Measurements from ENCODE around the gene U2AF2.
A peak's percentile ranks its signal among the peaks of the same experiment; 100 is the strongest.

The U2AF2 gene

GRCh38 chr19:55624109-55625003, 30.5 kb upstream of the U2AF2 start, which contains the start of gene ZNF784:
Gene ZNF784, minus strand, starts transcription at chr19:55624566. Its CDS starts 5 bp downstream, at chr19:55624561.
- peak; percentile 68 for ATAC-seq (ENCODE audit: low read depth)

GRCh38 chr19:55625004-55625326, 29.9 kb upstream of the U2AF2 start:
- Histone ChIP-seq H3K4me3 (ENCODE audit: severe bottlenecking) (peak overlapping the region; percentile 41), H3K27me3 (ENCODE audit: insufficient read depth, poor library complexity, severe bottlenecking) (no peaks in the 10 kb centered on the region), H3K9me3 (ENCODE audit: severe bottlenecking) (no peaks in the 10 kb centered on the region), H3K4me1 (ENCODE audit: insufficient read depth, poor library complexity, severe bottlenecking) (peaks cover 4% of the 10 kb centered on the region), H3K27ac (ENCODE audit: poor library complexity, severe bottlenecking) (no peak overlapping the region), H3K36me3 (ENCODE audit: low read depth) (no peaks in the 10 kb centered on the region)
- no peak for ATAC-seq (ENCODE audit: low read depth)
- no peak for TF ChIP-seq CTCF (IDR thresholded peaks at IDR 0.05; ENCODE audit: poor library complexity, severe bottlenecking)
- DNase-seq (ENCODE audit: low spot score), result no peak

More at GRCh38 chr19:55624109-55625003, 30.5 kb upstream of the U2AF2 start, which contains the start of gene ZNF784:
- Histone ChIP-seq H3K27ac (ENCODE audit: poor library complexity, severe bottlenecking) (peak within 1 kb of the TSS; percentile 60), H3K4me3 (ENCODE audit: severe bottlenecking) (peak within 1 kb of the TSS; percentile 41), H3K4me1 (ENCODE audit: insufficient read depth, poor library complexity, severe bottlenecking) (peaks cover 4% of the 10 kb centered on the region), H3K27me3 (ENCODE audit: insufficient read depth, poor library complexity, severe bottlenecking) (no peaks in the 10 kb centered on the region), H3K36me3 (ENCODE audit: low read depth) (no peaks in the 10 kb centered on the region), H3K9me3 (ENCODE audit: severe bottlenecking) (no peaks in the 10 kb centered on the region)
- TF ChIP-seq CTCF (IDR thresholded peaks at IDR 0.05; ENCODE audit: poor library complexity, severe bottlenecking), result no peak
- DNase-seq (ENCODE audit: low spot score), result peak; percentile 87

GRCh38 chr19:55626350-55626749, 28.5 kb upstream of the U2AF2 start:
- no peak for DNase-seq (ENCODE audit: low spot score)
- no peak overlapping the region for H3K4me3 ChIP-seq (ENCODE audit: severe bottlenecking)
- H3K9me3 ChIP-seq (ENCODE audit: severe bottlenecking), result no peaks in the 10 kb centered on the region
- H3K27me3 ChIP-seq (ENCODE audit: insufficient read depth, poor library complexity, severe bottlenecking), result no peaks in the 10 kb centered on the region
- H3K27ac ChIP-seq (ENCODE audit: poor library complexity, severe bottlenecking), result no peak overlapping the region
- ATAC-seq (ENCODE audit: low read depth), result no peak
- no peaks in the 10 kb centered on the region for H3K36me3 ChIP-seq (ENCODE audit: low read depth)
- peaks cover 4% of the 10 kb centered on the region for H3K4me1 ChIP-seq (ENCODE audit: insufficient read depth, poor library complexity, severe bottlenecking)
- TF ChIP-seq CTCF (IDR thresholded peaks at IDR 0.05; ENCODE audit: poor library complexity, severe bottlenecking), result no peak

- no peaks in the 10 kb centered on the region for H3K36me3 ChIP-seq (ENCODE audit: low read depth)
- no peaks in the 10 kb centered on the region for H3K27me3 ChIP-seq (ENCODE audit: insufficient read depth, poor library complexity, severe bottlenecking)
- no peak overlapping the region for H3K4me3 ChIP-seq (ENCODE audit: severe bottlenecking)
- DNase-seq (ENCODE audit: low spot score) (no peak), ATAC-seq (ENCODE audit: low read depth) (peak; percentile 53)
- no peak overlapping the region for H3K27ac ChIP-seq (ENCODE audit: poor library complexity, severe bottlenecking)
- TF ChIP-seq CTCF (IDR thresholded peaks at IDR 0.05; ENCODE audit: poor library complexity, severe bottlenecking), result peak; percentile 82
- peaks cover 5% of the 10 kb centered on the region for H3K4me1 ChIP-seq (ENCODE audit: insufficient read depth, poor library complexity, severe bottlenecking)
- no peaks in the 10 kb centered on the region for H3K9me3 ChIP-seq (ENCODE audit: severe bottlenecking)
These were observed 22.4 kb upstream of the U2AF2 start for GRCh38 chr19:55632463-55632834.

GRCh38 chr19:55633861-55634260, 21.0 kb upstream of the U2AF2 start:
- Histone ChIP-seq H3K9me3 (ENCODE audit: severe bottlenecking) (no peaks in the 10 kb centered on the region), H3K27ac (ENCODE audit: poor library complexity, severe bottlenecking) (no peak overlapping the region), H3K4me3 (ENCODE audit: severe bottlenecking) (no peak overlapping the region), H3K27me3 (ENCODE audit: insufficient read depth, poor library complexity, severe bottlenecking) (no peaks in the 10 kb centered on the region), H3K4me1 (ENCODE audit: insufficient read depth, poor library complexity, severe bottlenecking) (peaks cover 5% of the 10 kb centered on the region), H3K36me3 (ENCODE audit: low read depth) (0 out of 2 replicates have a peak, but pooled peaks cover 3% of the 10 kb centered on the region)
- DNase-seq (ENCODE audit: low spot score) (no peak), ATAC-seq (ENCODE audit: low read depth) (no peak)
- no peak for TF ChIP-seq CTCF (IDR thresholded peaks at IDR 0.05; ENCODE audit: poor library complexity, severe bottlenecking)

All from RWPE2 (cell line).